ENCODE data around the gene HOXB13. TPM values are rescaled to one million over a fixed set of nuclear protein-coding genes. Genes with fewer than 3 reads are reported as not detected.

HOXB13 gene
- total RNA-seq, 2 experiments from 2014 or later = not detected

DNA sequence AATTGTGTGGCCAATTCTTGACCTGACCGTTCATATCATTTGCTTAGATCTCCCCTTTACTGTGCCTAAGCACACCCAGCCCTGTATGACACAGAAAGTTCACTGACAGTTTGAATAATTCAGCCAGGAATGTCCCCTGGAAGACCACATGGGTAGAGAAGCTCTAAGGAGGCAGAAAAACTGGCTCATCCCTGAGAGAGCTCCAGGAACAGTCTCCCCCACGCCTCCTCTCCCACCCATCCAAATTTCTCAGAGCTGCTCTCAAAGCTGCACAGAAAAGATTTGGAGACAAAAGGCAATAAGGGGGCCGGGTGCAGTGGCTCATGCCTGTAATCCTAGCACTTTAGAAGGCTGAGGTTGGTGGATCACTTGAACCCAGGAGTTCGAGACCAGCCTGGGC is 17.4 kb downstream of the HOXB13 start:
- CTCF ChIA-PET = interaction anchor here (1.4 kb wide), 1 partner anchor 33 kb away, joined by 3 read pairs; no protein-coding TSS in a partner anchor
- peaks cover 44 to 76% of the 10 kb centered on the region in 2 experiments for H3K27me3 ChIP-seq (ENCODE audit: control insufficient read depth in 1 of 2, insufficient read depth in 2 of 2, low read length in 2 of 2)
- POLR2A ChIA-PET = no interaction called here

GRCh38 chr17:48704361-48705248 is 23.9 kb downstream of the HOXB13 start:
- H3K27ac Mint-ChIP-seq = no peak overlapping the region
- Histone ChIP-seq H3K9me3 (ENCODE audit: control insufficient read depth in 1 of 2, insufficient read depth in 1 of 2, low read length in 2 of 2) (no peaks in the 10 kb centered on the region), H3K4me1 (ENCODE audit: insufficient read depth, low read length) (no peaks in the 10 kb centered on the region), H3K36me3 (ENCODE audit: insufficient read depth, low read length) (no peaks in the 10 kb centered on the region), H3K27me3 (ENCODE audit: control insufficient read depth in 1 of 2, insufficient read depth in 2 of 2, low read length in 2 of 2) (peaks cover 37 to 62% of the 10 kb centered on the region in 2 experiments), H3K27ac (ENCODE audit: low read depth in 1 of 2, low read length in 2 of 2) (no peak overlapping the region), H3K4me3 (ENCODE audit: low read length) (no peak overlapping the region)
- ATAC-seq (ENCODE audit: poor library complexity) (no peak), DNase-seq (no peak)
- POLR2A ChIA-PET = no interaction called here
- CTCF ChIA-PET = interaction anchor here (0.9 to 1.9 kb wide), 2 partner anchors 33 to 174 kb away, joined by 3 to 5 read pairs; no protein-coding TSS in a partner anchor
- intact Hi-C loops (cut with DNase I, micrococcal nuclease) = no loop called here
- TF ChIP-seq, protein P1, sequence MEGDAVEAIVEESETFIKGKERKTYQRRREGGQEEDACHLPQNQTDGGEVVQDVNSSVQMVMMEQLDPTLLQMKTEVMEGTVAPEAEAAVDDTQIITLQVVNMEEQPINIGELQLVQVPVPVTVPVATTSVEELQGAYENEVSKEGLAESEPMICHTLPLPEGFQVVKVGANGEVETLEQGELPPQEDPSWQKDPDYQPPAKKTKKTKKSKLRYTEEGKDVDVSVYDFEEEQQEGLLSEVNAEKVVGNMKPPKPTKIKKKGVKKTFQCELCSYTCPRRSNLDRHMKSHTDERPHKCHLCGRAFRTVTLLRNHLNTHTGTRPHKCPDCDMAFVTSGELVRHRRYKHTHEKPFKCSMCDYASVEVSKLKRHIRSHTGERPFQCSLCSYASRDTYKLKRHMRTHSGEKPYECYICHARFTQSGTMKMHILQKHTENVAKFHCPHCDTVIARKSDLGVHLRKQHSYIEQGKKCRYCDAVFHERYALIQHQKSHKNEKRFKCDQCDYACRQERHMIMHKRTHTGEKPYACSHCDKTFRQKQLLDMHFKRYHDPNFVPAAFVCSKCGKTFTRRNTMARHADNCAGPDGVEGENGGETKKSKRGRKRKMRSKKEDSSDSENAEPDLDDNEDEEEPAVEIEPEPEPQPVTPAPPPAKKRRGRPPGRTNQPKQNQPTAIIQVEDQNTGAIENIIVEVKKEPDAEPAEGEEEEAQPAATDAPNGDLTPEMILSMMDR (IDR thresholded peaks at IDR 0.05) = no peak
- no peaks in the 10 kb centered on the region for H3K36me3 Mint-ChIP-seq (ENCODE audit: low read depth)
- peaks cover 87% of the 10 kb centered on the region for H3K27me3 Mint-ChIP-seq
- no peaks in the 10 kb centered on the region for H3K9me3 Mint-ChIP-seq
- no peak overlapping the region for H3K4me3 Mint-ChIP-seq
- no peaks in the 10 kb centered on the region for H3K4me1 Mint-ChIP-seq (ENCODE audit: low read depth)

More for the DNA sequence above, 17.4 kb downstream of the HOXB13 start:
- no peak overlapping the region for H3K27ac Mint-ChIP-seq
- ATAC-seq (ENCODE audit: poor library complexity) (no peak), DNase-seq (no peak)
- no peaks in the 10 kb centered on the region for H3K9me3 Mint-ChIP-seq
- no peak overlapping the region for H3K4me3 Mint-ChIP-seq
- intact Hi-C loops (cut with DNase I, micrococcal nuclease) = no loop called here
- no peak overlapping the region for H3K27ac ChIP-seq (ENCODE audit: low read depth in 1 of 2, low read length in 2 of 2)
- no peaks in the 10 kb centered on the region for H3K4me1 Mint-ChIP-seq (ENCODE audit: low read depth)
- no peaks in the 10 kb centered on the region for H3K9me3 ChIP-seq (ENCODE audit: control insufficient read depth in 1 of 2, insufficient read depth in 1 of 2, low read length in 2 of 2)
- no peaks in the 10 kb centered on the region for H3K36me3 ChIP-seq (ENCODE audit: insufficient read depth, low read length)
- no peak overlapping the region for H3K4me3 ChIP-seq (ENCODE audit: low read length)
- TF ChIP-seq, protein P1 (IDR thresholded peaks at IDR 0.05) = no peak
- H3K27me3 Mint-ChIP-seq = peaks cover 92% of the 10 kb centered on the region
- no peaks in the 10 kb centered on the region for H3K36me3 Mint-ChIP-seq (ENCODE audit: low read depth)
- no peaks in the 10 kb centered on the region for H3K4me1 ChIP-seq (ENCODE audit: insufficient read depth, low read length)

DNA sequence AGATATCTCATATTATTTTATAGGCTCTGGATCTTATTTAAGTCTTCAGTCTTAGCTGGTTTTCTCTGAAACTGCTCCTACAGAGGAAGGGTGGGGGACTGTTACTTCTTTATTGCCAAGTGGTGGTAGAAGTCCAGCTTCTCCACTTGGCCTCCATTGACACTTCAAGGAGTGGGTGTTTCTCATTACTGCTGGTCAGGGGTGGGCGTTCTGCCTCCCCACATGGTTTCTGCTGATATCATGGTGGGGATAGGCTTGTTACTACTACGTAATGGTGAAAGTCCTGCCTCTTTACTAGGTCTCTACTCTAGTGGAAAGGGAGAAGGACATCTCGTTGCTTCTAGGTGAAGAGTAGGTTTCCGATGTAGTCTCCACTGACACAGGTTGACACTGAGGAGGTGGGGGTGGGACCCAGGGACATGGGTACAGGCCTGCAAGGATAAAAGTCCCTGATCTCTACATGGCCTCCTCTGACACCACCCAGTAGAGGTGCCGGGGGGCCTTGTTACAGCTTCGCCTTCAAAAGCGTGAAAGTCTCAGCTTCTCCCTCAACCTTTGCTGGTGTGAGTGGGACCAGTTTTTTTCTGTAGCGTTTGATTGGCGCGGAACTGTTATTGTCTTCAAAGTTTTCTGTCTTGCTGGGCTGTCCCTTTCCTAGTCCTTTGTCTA is 26.6 kb downstream of the HOXB13 start:
- Mint-ChIP-seq H3K9me3 (no peaks in the 10 kb centered on the region), H3K36me3 (ENCODE audit: low read depth) (no peaks in the 10 kb centered on the region), H3K4me1 (ENCODE audit: low read depth) (no peaks in the 10 kb centered on the region), H3K27ac (no peak overlapping the region), H3K27me3 (peaks cover 80% of the 10 kb centered on the region), H3K4me3 (no peak overlapping the region)
- ATAC-seq (ENCODE audit: poor library complexity) (no peak), DNase-seq (no peak)
- Histone ChIP-seq H3K36me3 (ENCODE audit: insufficient read depth, low read length) (no peaks in the 10 kb centered on the region), H3K27me3 (ENCODE audit: control insufficient read depth in 1 of 2, insufficient read depth in 2 of 2, low read length in 2 of 2) (peaks cover 26 to 41% of the 10 kb centered on the region in 2 experiments), H3K27ac (ENCODE audit: low read depth in 1 of 2, low read length in 2 of 2) (no peak overlapping the region), H3K9me3 (ENCODE audit: control insufficient read depth in 1 of 2, insufficient read depth in 1 of 2, low read length in 2 of 2) (no peaks in the 10 kb centered on the region), H3K4me1 (ENCODE audit: insufficient read depth, low read length) (no peaks in the 10 kb centered on the region), H3K4me3 (ENCODE audit: low read length) (no peak overlapping the region)
- intact Hi-C loops (cut with DNase I, micrococcal nuclease) = no loop called here
- TF ChIP-seq, protein P1 (IDR thresholded peaks at IDR 0.05) = no peak
- ChIA-PET CTCF (interaction anchor here (1.6 kb wide), 1 partner anchor 23 kb away, joined by 6 read pairs; no protein-coding TSS in a partner anchor), POLR2A (no interaction called here)
